ENCODE measurements around the gene MDM2. TPM values are rescaled to one million over a fixed set of nuclear protein-coding genes. Genes with fewer than 3 reads are reported as not detected.

MDM2 gene
- total and polyA plus RNA-seq, 2 of the 13 experiments (the other 11 are each of a cell fraction or from before 2014, with no cell fraction given), result 29.3 to 314 TPM

DNA sequence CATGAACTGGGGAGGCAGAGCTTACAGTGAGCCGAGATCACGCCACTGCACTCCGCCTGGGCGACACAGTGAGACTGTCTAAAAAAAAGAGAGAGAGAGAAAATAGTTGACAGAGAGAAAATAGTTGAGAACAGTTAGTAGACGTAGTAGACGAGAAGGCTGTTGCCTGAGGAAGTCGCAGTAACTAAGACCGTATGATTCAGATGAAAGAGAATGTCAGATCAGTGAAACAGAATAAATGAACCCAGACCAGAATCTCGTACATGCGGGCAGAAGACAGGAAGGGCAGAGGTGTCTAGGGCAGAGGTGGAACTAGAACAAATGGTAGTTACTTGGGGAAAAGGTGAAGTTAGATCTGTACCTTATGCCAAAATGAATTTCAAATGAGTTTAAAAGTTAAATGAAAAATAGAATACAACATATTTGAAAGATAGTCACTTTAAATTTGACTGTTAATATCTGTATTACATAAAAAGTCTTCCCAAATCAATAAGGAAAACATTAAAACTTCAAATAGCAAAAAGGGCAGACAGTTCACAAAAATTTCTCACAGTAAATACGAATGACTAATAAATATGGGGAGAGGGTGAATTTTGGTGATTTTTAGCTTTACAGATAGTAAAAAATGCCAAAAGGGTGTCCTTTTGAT is 17.7 kb downstream of the MDM2 start:
- TF ChIP-seq, protein P1, sequence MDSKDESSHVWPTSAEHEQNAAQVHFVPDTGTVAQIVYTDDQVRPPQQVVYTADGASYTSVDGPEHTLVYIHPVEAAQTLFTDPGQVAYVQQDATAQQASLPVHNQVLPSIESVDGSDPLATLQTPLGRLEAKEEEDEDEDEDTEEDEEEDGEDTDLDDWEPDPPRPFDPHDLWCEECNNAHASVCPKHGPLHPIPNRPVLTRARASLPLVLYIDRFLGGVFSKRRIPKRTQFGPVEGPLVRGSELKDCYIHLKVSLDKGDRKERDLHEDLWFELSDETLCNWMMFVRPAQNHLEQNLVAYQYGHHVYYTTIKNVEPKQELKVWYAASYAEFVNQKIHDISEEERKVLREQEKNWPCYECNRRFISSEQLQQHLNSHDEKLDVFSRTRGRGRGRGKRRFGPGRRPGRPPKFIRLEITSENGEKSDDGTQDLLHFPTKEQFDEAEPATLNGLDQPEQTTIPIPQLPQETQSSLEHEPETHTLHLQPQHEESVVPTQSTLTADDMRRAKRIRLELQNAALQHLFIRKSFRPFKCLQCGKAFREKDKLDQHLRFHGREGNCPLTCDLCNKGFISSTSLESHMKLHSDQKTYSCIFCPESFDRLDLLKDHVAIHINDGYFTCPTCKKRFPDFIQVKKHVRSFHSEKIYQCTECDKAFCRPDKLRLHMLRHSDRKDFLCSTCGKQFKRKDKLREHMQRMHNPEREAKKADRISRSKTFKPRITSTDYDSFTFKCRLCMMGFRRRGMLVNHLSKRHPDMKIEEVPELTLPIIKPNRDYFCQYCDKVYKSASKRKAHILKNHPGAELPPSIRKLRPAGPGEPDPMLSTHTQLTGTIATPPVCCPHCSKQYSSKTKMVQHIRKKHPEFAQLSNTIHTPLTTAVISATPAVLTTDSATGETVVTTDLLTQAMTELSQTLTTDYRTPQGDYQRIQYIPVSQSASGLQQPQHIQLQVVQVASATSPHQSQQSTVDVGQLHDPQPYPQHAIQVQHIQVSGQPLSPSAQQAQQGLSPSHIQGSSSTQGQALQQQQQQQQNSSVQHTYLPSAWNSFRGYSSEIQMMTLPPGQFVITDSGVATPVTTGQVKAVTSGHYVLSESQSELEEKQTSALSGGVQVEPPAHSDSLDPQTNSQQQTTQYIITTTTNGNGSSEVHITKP (CRISPR knock-in tag; IDR thresholded peaks at IDR 0.05; ENCODE audit: low read depth), result no peak
- peak; percentile 53 for TF ChIP-seq AGO2 (optimal IDR thresholded peaks at IDR 0.05; ENCODE audit: low read depth, low read length)
- TF ChIP-seq ZNF232 (CRISPR knock-in tag; IDR thresholded peaks at IDR 0.05; ENCODE audit: borderline replicate concordance), result no peak
- TF ChIP-seq, protein P2, sequence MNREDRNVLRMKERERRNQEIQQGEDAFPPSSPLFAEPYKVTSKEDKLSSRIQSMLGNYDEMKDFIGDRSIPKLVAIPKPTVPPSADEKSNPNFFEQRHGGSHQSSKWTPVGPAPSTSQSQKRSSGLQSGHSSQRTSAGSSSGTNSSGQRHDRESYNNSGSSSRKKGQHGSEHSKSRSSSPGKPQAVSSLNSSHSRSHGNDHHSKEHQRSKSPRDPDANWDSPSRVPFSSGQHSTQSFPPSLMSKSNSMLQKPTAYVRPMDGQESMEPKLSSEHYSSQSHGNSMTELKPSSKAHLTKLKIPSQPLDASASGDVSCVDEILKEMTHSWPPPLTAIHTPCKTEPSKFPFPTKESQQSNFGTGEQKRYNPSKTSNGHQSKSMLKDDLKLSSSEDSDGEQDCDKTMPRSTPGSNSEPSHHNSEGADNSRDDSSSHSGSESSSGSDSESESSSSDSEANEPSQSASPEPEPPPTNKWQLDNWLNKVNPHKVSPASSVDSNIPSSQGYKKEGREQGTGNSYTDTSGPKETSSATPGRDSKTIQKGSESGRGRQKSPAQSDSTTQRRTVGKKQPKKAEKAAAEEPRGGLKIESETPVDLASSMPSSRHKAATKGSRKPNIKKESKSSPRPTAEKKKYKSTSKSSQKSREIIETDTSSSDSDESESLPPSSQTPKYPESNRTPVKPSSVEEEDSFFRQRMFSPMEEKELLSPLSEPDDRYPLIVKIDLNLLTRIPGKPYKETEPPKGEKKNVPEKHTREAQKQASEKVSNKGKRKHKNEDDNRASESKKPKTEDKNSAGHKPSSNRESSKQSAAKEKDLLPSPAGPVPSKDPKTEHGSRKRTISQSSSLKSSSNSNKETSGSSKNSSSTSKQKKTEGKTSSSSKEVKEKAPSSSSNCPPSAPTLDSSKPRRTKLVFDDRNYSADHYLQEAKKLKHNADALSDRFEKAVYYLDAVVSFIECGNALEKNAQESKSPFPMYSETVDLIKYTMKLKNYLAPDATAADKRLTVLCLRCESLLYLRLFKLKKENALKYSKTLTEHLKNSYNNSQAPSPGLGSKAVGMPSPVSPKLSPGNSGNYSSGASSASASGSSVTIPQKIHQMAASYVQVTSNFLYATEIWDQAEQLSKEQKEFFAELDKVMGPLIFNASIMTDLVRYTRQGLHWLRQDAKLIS (CRISPR knock-in tag; IDR thresholded peaks at IDR 0.05), result no peak
- TF ChIP-seq ZNF737 (CRISPR knock-in tag; IDR thresholded peaks at IDR 0.05; ENCODE audit: borderline replicate concordance), result no peak
- TF ChIP-seq RBM22 (optimal IDR thresholded peaks at IDR 0.05; ENCODE audit: low read length), result peak; percentile 71
- 0 out of 2 replicates have a peak, but pooled peaks have one; percentile 69 for TF ChIP-seq POLR2AphosphoS2 (IDR thresholded peaks at IDR 0.05; ENCODE audit: low read depth, low read length)
- TF ChIP-seq RBFOX2 (IDR thresholded peaks at IDR 0.05; ENCODE audit: low read depth, low read length), result peak; percentile 55; the same call in 1 of the 2 replicates
- TF ChIP-seq ZNF337 (CRISPR knock-in tag; IDR thresholded peaks at IDR 0.05; ENCODE audit: borderline replicate concordance, low read depth), result no peak
- peak; percentile 13; the same call in 1 of the 2 replicates for TF ChIP-seq SSRP1 (CRISPR knock-in tag; IDR thresholded peaks at IDR 0.05)
- intact Hi-C loops (cut with micrococcal nuclease; ENCODE audit: unreplicated experiment) (no loop called here), in situ Hi-C loops (cut with HindIII; ENCODE audit: extremely low pct_ligation_motif_present, low pct_unique_long_range_greater_than_20kb) (no loop called here)
- H3K4me2 ChIP-seq (ENCODE audit: low read depth, low read length), result no peak overlapping the region
- H3K27ac ChIP-seq (ENCODE audit: extremely low read length, insufficient read depth, low read length), result no peak overlapping the region
- H3K9me3 ChIP-seq (ENCODE audit: low read length), result no peaks in the 10 kb centered on the region
- H2AFZ ChIP-seq (ENCODE audit: low read length), result no peak overlapping the region
- ChIA-PET CTCF (ENCODE audit: low intra/inter-chr PET ratio, low total read pairs) (no interaction called here), POLR2A (interaction anchor here (1.2 kb wide), 1 partner anchor 18 kb away, joined by 3 read pairs; the partner anchor contains the start of gene MDM2)
- H3K27me3 ChIP-seq (ENCODE audit: control insufficient read depth in 1 of 2, insufficient read depth in 2 of 2, low read length in 2 of 2), result no peaks in the 10 kb centered on the region
- peaks cover 33% of the 10 kb centered on the region for H3K79me2 ChIP-seq (ENCODE audit: insufficient read depth, low read length)
- no TSS peak for BruUV-seq (replicated peaks)
- no peak overlapping the region for H3K9ac ChIP-seq (ENCODE audit: insufficient read depth, low read depth, low read length)
- FAIRE-seq (no peak), ATAC-seq (no peak), DNase-seq (ENCODE audit: low spot score) (no peak)
- peaks cover 17 to 72% of the 10 kb centered on the region in 2 experiments for H3K36me3 ChIP-seq (replicated peaks in 1 of 2; ENCODE audit: control insufficient read depth in 1 of 2, insufficient read depth in 2 of 2, low read length in 2 of 2)
- H3K4me3 ChIP-seq (replicated peaks in 1 of 3; ENCODE audit: insufficient read depth in 1 of 3, low read depth in 2 of 3, low read length in 3 of 3), result no peak overlapping the region
- WGBS (ENCODE audit: low lambda C conversion rate), result 87% methylated on average over 11 of the region's 11 CpGs
- peaks cover 28% of the 10 kb centered on the region for H3K4me1 ChIP-seq (ENCODE audit: insufficient read depth, low read length)
- peaks cover 32% of the 10 kb centered on the region for H4K20me1 ChIP-seq (ENCODE audit: insufficient read depth, low read length)

Data from HepG2 (cell line).